GM23248 (cell line): ENCODE data around the gene SLC6A19. TPM values are rescaled to one million over a fixed set of nuclear protein-coding genes. Genes with fewer than 3 reads are reported as not detected.

Source experiments
- DNase-seq: peaks from one replicate; pipeline ENCODE4 v3.0.0-alpha.2; 2015
- H2AFZ ChIP-seq: fragments of 200-600 bp; sonication (generic); 2 replicates; pipeline ENCODE4 v1.6.1; 2016; ENCODE audit warnings: antibody characterized with exemption
- H3F3A ChIP-seq: fragments of 200-600 bp; sonication (generic); 2 replicates; pipeline ENCODE4 v1.6.1; 2016; ENCODE audit warnings: mild to moderate bottlenecking, antibody characterized with exemption, mixed run types; ENCODE audit not compliant: insufficient read depth
- H3K27ac ChIP-seq: fragments of 200-600 bp; sonication (generic); 2 replicates; pipeline ENCODE4 v1.5.1; 2016; ENCODE audit warnings: mild to moderate bottlenecking
- H3K27me3 ChIP-seq: fragments of 200-600 bp; sonication (generic); replicated peaks from 2 replicates; pipeline ENCODE4 v1.6.1; 2016; ENCODE audit warnings: mild to moderate bottlenecking; ENCODE audit not compliant: insufficient read depth
- H3K36me3 ChIP-seq: fragments of 200-600 bp; sonication (generic); 2 replicates; pipeline ENCODE4 v1.6.1; 2016; ENCODE audit warnings: low read depth, mild to moderate bottlenecking
- H3K4me1 ChIP-seq: fragments of 200-600 bp; sonication (generic); 2 replicates; pipeline ENCODE4 v1.6.1; 2016; ENCODE audit warnings: mild to moderate bottlenecking; ENCODE audit not compliant: insufficient read depth
- H3K4me2 ChIP-seq: fragments of 200-600 bp; sonication (generic); one replicate; pipeline ENCODE4 v1.6.1; 2016; ENCODE audit warnings: mild to moderate bottlenecking; ENCODE audit not compliant: unreplicated experiment
- H3K4me3 ChIP-seq: fragments of 200-600 bp; sonication (generic); 2 replicates; pipeline ENCODE4 v1.5.1; 2016; ENCODE audit warnings: mild to moderate bottlenecking
- H3K79me2 ChIP-seq: fragments of 200-600 bp; sonication (generic); 2 replicates; pipeline ENCODE4 v1.6.1; 2016; ENCODE audit warnings: mild to moderate bottlenecking; ENCODE audit not compliant: insufficient read depth
- H3K9ac ChIP-seq: fragments of 200-600 bp; sonication (generic); 2 replicates; pipeline ENCODE4 v1.6.1; 2016; ENCODE audit warnings: mild to moderate bottlenecking
- H3K9me2 ChIP-seq: fragments of 200-600 bp; sonication (generic); 2 replicates; pipeline ENCODE4 v1.6.1; 2016; ENCODE audit warnings: mixed run types, mild to moderate bottlenecking, moderate library complexity; ENCODE audit not compliant: insufficient read depth
- H3K9me3 ChIP-seq: fragments of 200-600 bp; sonication (generic); one replicate; pipeline ENCODE4 v1.6.1; 2017; ENCODE audit warnings: low read depth
- H4K20me1 ChIP-seq: fragments of 200-600 bp; sonication (generic); 2 replicates; pipeline ENCODE4 v1.6.0; 2016; ENCODE audit not compliant: insufficient read depth
- EZH2 ChIP-seq: fragments of 200-600 bp; sonication (generic); IDR thresholded peaks from 2 replicates; pipeline ENCODE4 v1.6.1; 2018; ENCODE audit warnings: antibody characterized with exemption, mild to moderate bottlenecking; ENCODE audit not compliant: insufficient read depth, poor library complexity, severe bottlenecking
- EZH2phosphoT487 ChIP-seq: fragments of 200-600 bp; sonication (generic); IDR thresholded peaks from 2 replicates; pipeline ENCODE4 v1.6.1; 2018; ENCODE audit warnings: antibody characterized with exemption, moderate library complexity, mild to moderate bottlenecking, low read depth; ENCODE audit not compliant: insufficient read depth
- WGBS, 2 experiments: methylation state at CpG; one replicate each; pipeline ENCODE4 v1.1.6; 2015 to 2017; ENCODE audit warnings: low lambda C conversion rate in 2 of 2, low coverage in 1 of 2; ENCODE audit errors: missing lambda C conversion rate in 2 of 2; 5-methylcytosine and 5-hydroxymethylcytosine counted together
- in situ Hi-C: fragments of 300-500 bp; cut with MboI; formaldehyde crosslinking; loops from 2 replicates; pipeline ENCODE4 v1.15.0; 2020
- polyA plus RNA-seq: library from polyadenylated mRNA; unstranded; fragments of >200 nt; fragmentation: Nextera tagmentation; extraction: Ambion mirVana; gene quantifications from 2 replicates; pipeline ENCODE4 v1.2.1, GENCODE V29; 2016
- total RNA-seq: library from RNA; depleted of rRNA; stranded (reverse); fragments of >200 nt; shearing (Covaris generic); gene quantifications from 2 replicates; pipeline ENCODE4 v1.2.3, GENCODE V29; 2014

SLC6A19 gene
- total and polyA plus RNA-seq, 2 experiments from 2014 or later, result not detected

GRCh38 chr5:1177826-1178528 lies 23.4 kb upstream of the SLC6A19 start:
- DNase-seq, result no peak
- 65 to 82% methylated on average over 19 to 24 of the region's 30 CpGs for WGBS, 2 experiments
- Histone ChIP-seq H3F3A (no peaks in the 10 kb centered on the region), H3K9me2 (no peaks in the 10 kb centered on the region), H3K4me1 (no peaks in the 10 kb centered on the region), H3K9me3 (no peaks in the 10 kb centered on the region), H2AFZ (no peak overlapping the region), H3K9ac (no peak overlapping the region), H3K4me3 (no peak overlapping the region), H3K27me3 (peaks cover 4% of the 10 kb centered on the region), H3K79me2 (no peaks in the 10 kb centered on the region), H4K20me1 (no peaks in the 10 kb centered on the region), H3K4me2 (no peak overlapping the region), H3K36me3 (no peaks in the 10 kb centered on the region), H3K27ac (no peak overlapping the region)
- in situ Hi-C loops, result loop anchor here (10.0 kb wide), 2 partner anchors 243 to 467 kb away; no protein-coding TSS in a partner anchor
- no peak for TF ChIP-seq EZH2
- TF ChIP-seq EZH2phosphoT487, result no peak

DNA sequence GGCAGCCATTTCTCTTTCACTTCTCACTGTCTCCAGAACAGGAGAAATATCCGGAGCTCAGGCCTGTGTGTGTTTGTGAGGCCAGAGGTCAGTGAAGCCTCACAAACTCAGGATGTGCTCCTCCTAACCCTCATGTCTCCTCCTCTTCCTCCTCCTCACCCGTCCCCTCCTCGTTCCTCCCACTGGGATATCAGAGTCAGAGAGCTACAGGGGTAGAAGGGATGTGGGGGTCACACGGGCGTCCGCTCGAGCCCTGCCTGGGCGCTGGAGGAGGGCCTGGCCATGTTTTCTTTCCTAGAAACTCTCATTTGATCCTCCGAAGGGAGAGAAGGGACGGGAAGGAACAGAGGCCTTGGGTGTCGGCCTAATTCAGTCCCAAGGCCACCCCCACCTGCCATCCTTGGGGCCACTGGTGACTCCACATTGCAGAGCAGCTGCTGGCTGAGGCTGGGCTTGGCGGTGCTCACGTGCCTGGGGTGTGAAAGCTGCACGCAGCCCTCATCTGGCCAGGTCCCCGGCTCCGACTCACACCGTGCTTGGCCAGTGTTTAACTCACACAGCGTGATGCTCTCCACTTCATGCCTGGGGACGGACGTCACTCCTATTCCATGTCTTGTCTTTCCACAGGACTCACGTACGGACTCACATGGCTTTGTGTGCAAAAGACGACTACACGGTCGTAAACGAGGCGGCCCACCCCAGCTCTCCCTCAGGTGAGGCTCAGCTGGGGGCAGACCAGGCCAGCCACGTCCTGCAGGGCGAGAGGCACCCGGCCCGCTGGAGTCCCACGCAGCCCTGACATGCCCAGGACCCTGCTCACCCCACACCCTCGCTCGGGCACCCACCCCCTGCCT lies 22.6 kb upstream of the SLC6A19 start:
- Histone ChIP-seq H3K79me2 (no peaks in the 10 kb centered on the region), H3K4me3 (no peak overlapping the region), H4K20me1 (no peaks in the 10 kb centered on the region), H3F3A (no peaks in the 10 kb centered on the region), H3K27me3 (peaks cover 6% of the 10 kb centered on the region), H3K9me2 (no peaks in the 10 kb centered on the region), H3K9me3 (no peaks in the 10 kb centered on the region), H3K4me2 (no peak overlapping the region), H3K36me3 (no peaks in the 10 kb centered on the region), H3K9ac (no peak overlapping the region), H2AFZ (no peak overlapping the region), H3K27ac (no peak overlapping the region), H3K4me1 (no peaks in the 10 kb centered on the region)
- in situ Hi-C loops, result loop anchor here (10.0 kb wide), 2 partner anchors 244 to 466 kb away; no protein-coding TSS in a partner anchor
- TF ChIP-seq EZH2 (no peak), EZH2phosphoT487 (no peak)
- 49 to 50% methylated on average over 20 to 24 of the region's 34 CpGs for WGBS, 2 experiments
- no peak for DNase-seq

GRCh38 chr5:1179383-1179715 lies 22.0 kb upstream of the SLC6A19 start:
- no peaks in the 10 kb centered on the region for H3K36me3 ChIP-seq
- no peaks in the 10 kb centered on the region for H3K9me3 ChIP-seq
- TF ChIP-seq EZH2 (no peak), EZH2phosphoT487 (no peak)
- WGBS, 2 experiments, result 67% methylated on average over 6 of the region's 9 CpGs; no CpG with 5 or more reads in 1 of the 2 experiments
- H3K9me2 ChIP-seq, result no peaks in the 10 kb centered on the region
- no peaks in the 10 kb centered on the region for H3F3A ChIP-seq
- no peak overlapping the region for H3K27ac ChIP-seq
- no peak overlapping the region for H3K4me3 ChIP-seq
- DNase-seq, result no peak
- in situ Hi-C loops, result loop anchor here (10.0 kb wide), 2 partner anchors 245 to 465 kb away; no protein-coding TSS in a partner anchor
- no peak overlapping the region for H2AFZ ChIP-seq
- H3K79me2 ChIP-seq, result no peaks in the 10 kb centered on the region
- no peak overlapping the region for H3K9ac ChIP-seq
- H3K4me1 ChIP-seq, result no peaks in the 10 kb centered on the region
- no peak overlapping the region for H3K4me2 ChIP-seq
- H3K27me3 ChIP-seq, result peaks cover 6% of the 10 kb centered on the region
- H4K20me1 ChIP-seq, result no peaks in the 10 kb centered on the region

GRCh38 chr5:1180096-1180495 lies 21.3 kb upstream of the SLC6A19 start:
- WGBS, 2 experiments, result 77 to 87% methylated on average over 9 to 13 of the region's 20 CpGs

More at GRCh38 chr5:1180096-1180495, 21.3 kb upstream of the SLC6A19 start:
- Histone ChIP-seq H3K27ac (no peak overlapping the region), H3K4me1 (no peaks in the 10 kb centered on the region), H3K9me3 (no peaks in the 10 kb centered on the region), H3K79me2 (no peaks in the 10 kb centered on the region), H3K27me3 (peaks cover 6% of the 10 kb centered on the region), H3F3A (no peaks in the 10 kb centered on the region), H2AFZ (no peak overlapping the region), H3K36me3 (no peaks in the 10 kb centered on the region), H3K9me2 (no peaks in the 10 kb centered on the region), H3K9ac (no peak overlapping the region), H3K4me2 (no peak overlapping the region), H3K4me3 (no peak overlapping the region), H4K20me1 (no peaks in the 10 kb centered on the region)
- TF ChIP-seq EZH2phosphoT487 (no peak), EZH2 (no peak)
- no peak for DNase-seq
- in situ Hi-C loops, result no loop called here
